Neutrophil (primary cell): ENCODE measurements around the gene ACTL6A.

Experiments used
- H3K27ac ChIP-seq: fragments of 200-600 bp; sonication (generic); 2 replicates; pipeline ENCODE4 v1.5.1; 2016; ENCODE audit warnings: mild to moderate bottlenecking, moderate library complexity
- H3K27me3 ChIP-seq: fragments of 200-600 bp; sonication (generic); 2 replicates; pipeline ENCODE4 v1.6.0; 2016; ENCODE audit warnings: mild to moderate bottlenecking
- H3K36me3 ChIP-seq: fragments of 200-600 bp; sonication (generic); 2 replicates; pipeline ENCODE4 v1.5.1; 2017
- H3K4me1 ChIP-seq, 2 experiments: fragments of 200-600 bp in 1 of 2; sonication (generic) in 1 of 2; 1 replicate in 1 of 2; 2 replicates in 1 of 2; pipeline versions ENCODE4 v1.5.1 to v1.6.1; 2013 to 2016; ENCODE audit warnings: low read depth in 1 of 2, low read length in 1 of 2, mild to moderate bottlenecking in 1 of 2, moderate library complexity in 1 of 2; ENCODE audit not compliant: control insufficient read depth in 1 of 2, insufficient read depth in 1 of 2
- H3K4me3 ChIP-seq, 2 experiments: fragments of 200-600 bp in 1 of 2; sonication (generic) in 1 of 2; 1 replicate in 1 of 2; 2 replicates in 1 of 2; pipeline ENCODE4 v1.5.1; 2013 to 2016; ENCODE audit warnings: low read depth in 1 of 2, low read length in 1 of 2, mild to moderate bottlenecking in 1 of 2, moderate library complexity in 1 of 2
- H3K9me3 ChIP-seq: fragments of 200-600 bp; sonication (generic); 2 replicates; pipeline ENCODE4 v1.5.1; 2016
- TF ChIP-seq, protein P1 (sequence below): fragments of 200-600 bp; sonication (generic); IDR thresholded peaks from 2 replicates; pipeline ENCODE4 v1.5.1; 2016; ENCODE audit warnings: antibody characterized with exemption

The ACTL6A gene

DNA sequence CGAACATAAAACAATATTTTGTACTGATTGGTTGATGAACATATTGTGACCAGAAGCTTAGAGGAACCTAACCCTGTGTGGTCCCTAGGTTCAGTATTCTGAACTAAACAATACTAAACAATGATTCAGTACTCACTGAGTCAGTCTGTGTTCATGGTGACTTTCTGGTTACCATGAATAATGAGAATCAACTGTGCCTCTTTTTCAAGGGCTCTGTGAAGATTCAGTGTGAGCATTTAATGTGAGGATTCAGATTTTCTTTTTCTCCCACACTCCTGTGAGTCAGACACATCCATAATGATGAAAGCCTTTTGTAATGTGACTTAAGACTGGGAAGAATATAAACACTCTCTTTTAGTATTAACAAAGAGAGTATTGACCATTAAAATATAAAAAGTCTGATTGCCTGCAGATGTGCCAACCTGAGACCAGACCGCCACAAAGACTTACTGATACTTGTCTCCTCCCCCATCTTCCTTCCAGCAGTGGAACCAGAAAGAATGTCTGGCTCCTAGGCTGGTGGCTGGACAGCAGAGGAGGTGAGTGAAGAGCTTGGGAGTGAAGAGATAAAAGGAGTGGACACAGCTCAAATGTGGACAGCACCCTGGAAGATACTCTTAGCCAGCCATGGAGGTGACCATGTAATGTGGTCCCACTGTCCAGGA is 17.6 kb upstream of the ACTL6A start:
- no peak overlapping the region for H3K27ac ChIP-seq
- H3K36me3 ChIP-seq: no peaks in the 10 kb centered on the region
- H3K4me3 ChIP-seq: no peak overlapping the region
- no peaks in the 10 kb centered on the region for H3K9me3 ChIP-seq
- no peaks in the 10 kb centered on the region for H3K4me1 ChIP-seq
- no peaks in the 10 kb centered on the region for H3K27me3 ChIP-seq
- TF ChIP-seq, protein P1, sequence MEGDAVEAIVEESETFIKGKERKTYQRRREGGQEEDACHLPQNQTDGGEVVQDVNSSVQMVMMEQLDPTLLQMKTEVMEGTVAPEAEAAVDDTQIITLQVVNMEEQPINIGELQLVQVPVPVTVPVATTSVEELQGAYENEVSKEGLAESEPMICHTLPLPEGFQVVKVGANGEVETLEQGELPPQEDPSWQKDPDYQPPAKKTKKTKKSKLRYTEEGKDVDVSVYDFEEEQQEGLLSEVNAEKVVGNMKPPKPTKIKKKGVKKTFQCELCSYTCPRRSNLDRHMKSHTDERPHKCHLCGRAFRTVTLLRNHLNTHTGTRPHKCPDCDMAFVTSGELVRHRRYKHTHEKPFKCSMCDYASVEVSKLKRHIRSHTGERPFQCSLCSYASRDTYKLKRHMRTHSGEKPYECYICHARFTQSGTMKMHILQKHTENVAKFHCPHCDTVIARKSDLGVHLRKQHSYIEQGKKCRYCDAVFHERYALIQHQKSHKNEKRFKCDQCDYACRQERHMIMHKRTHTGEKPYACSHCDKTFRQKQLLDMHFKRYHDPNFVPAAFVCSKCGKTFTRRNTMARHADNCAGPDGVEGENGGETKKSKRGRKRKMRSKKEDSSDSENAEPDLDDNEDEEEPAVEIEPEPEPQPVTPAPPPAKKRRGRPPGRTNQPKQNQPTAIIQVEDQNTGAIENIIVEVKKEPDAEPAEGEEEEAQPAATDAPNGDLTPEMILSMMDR: no peak

DNA sequence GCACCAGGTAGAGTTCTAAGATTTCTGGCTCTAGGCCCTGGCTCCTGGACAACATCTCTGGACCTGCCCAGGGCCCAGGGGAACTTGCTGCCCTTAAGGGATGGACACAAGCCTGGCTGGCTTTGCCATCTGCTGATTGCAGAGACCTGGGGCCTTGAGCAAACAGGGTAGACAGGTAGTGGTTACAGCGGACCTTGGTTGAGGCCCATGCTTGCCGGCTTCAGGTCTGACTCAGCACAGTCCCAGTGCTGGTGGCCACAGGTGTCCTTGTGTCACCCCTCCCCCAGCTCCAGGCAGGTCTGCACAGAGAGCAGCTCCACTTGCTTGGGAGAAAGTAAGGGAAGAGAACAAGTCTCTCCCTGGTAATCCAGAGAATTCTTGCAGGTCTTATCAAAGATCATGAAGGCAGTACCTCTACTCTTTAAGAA is 15.9 kb upstream of the ACTL6A start:
- H3K36me3 ChIP-seq: no peaks in the 10 kb centered on the region
- TF ChIP-seq, protein P1: no peak
- no peaks in the 10 kb centered on the region for H3K4me1 ChIP-seq
- no peak overlapping the region for H3K27ac ChIP-seq
- no peak overlapping the region for H3K4me3 ChIP-seq
- H3K27me3 ChIP-seq: no peaks in the 10 kb centered on the region
- H3K9me3 ChIP-seq: no peaks in the 10 kb centered on the region

DNA sequence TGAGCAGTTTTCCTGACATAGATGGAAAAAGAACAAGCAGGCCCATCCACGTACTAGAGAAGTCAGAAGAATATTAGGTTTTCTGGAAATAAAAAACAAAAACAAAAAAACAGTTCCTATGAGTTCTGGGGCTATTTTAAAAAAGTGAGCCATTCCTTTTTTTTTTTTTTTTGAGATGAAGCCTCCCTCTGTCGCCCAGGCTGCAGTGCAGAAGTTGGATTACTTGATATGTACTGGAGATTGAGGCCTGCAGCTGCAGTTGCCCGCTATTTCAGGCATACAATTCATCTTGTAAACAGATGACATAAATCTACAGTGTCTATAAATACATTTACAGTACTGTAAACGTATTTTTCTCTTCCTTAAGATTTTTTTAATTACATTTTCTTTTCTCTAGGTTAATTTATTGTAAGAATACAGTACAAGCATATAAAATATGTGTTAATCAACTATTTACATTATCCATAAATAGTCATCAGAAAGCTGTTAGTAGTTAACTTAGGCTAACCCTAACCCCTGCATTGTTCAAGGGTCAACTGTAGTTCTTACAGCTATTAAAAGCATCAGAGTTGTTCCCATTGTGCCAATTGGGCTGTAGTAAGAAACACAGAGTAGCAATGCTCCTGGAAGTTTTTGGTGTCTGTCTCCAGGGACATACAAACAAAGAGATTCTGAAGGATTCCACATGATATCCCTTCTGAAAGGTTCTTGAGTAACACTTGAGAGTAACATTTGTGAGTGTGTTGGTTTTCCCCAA is 11.2 kb upstream of the ACTL6A start:
- Histone ChIP-seq H3K9me3 (no peaks in the 10 kb centered on the region), H3K27ac (no peak overlapping the region), H3K4me3 (no peak overlapping the region), H3K27me3 (no peaks in the 10 kb centered on the region), H3K36me3 (no peaks in the 10 kb centered on the region), H3K4me1 (no peaks in the 10 kb centered on the region)
- TF ChIP-seq, protein P1: no peak

DNA sequence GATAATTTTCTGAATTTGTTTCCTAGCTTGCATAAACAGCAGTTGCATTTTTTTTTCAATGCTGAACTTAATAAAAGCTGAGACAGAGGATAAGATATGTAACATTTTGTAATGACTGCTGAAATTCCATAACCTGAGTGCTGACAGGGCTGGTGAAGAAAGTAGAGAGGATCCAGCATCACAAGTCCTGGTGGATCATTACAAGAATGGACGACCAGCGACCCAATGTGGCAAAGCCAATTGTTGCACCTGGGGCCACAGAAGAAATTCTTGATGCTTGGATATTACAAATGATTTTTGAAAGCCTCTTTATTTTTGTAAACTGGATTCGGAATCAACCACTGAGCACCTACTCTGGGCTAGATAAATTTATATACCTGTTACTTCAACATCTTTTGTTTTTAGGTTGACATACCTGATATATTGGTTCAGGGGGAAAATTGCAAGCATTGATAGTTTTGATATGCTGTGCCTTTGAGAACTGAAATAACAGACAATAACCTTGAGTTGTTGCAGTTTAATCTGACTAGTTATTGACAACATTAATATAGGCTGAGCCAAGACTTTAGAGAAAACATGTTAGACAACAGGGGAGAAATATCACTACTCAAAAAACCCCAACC is 3.9 kb upstream of the ACTL6A start:
- peaks cover 7 to 12% of the 10 kb centered on the region in 2 experiments for H3K4me1 ChIP-seq
- H3K4me3 ChIP-seq: no peak overlapping the region
- no peak overlapping the region for H3K27ac ChIP-seq
- TF ChIP-seq, protein P1: peak; percentile 55
- H3K9me3 ChIP-seq: no peaks in the 10 kb centered on the region
- H3K27me3 ChIP-seq: no peaks in the 10 kb centered on the region
- H3K36me3 ChIP-seq: no peaks in the 10 kb centered on the region

DNA sequence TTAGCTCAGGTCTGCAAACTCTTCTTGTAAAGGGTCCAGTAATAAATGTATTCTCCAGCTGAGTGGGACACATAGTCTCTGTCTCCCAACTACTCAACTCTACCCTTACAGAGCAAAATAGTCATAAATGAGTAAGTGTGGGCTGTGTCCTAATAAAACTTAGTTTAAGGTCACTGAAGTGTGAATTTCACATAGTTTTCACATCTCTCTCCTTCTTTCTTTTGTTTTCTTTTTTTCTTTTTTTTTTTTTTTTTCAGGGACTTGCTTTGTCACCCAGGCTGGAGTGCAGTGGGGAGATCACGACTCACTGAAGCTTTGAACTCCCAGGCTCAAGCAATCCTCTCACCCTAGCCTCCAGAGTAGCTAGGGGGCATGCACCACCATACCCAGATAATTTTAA is 1.9 kb upstream of the ACTL6A start:
- H3K27me3 ChIP-seq: no peaks in the 10 kb centered on the region
- TF ChIP-seq, protein P1: no peak

More for the DNA sequence above, 1.9 kb upstream of the ACTL6A start:
- Histone ChIP-seq H3K4me3 (no peak overlapping the region), H3K9me3 (no peaks in the 10 kb centered on the region), H3K4me1 (peaks cover 10 to 17% of the 10 kb centered on the region in 2 experiments), H3K27ac (no peak overlapping the region), H3K36me3 (no peaks in the 10 kb centered on the region)
